ENCODE data around the gene SPAG17.

SPAG17 gene

DNA sequence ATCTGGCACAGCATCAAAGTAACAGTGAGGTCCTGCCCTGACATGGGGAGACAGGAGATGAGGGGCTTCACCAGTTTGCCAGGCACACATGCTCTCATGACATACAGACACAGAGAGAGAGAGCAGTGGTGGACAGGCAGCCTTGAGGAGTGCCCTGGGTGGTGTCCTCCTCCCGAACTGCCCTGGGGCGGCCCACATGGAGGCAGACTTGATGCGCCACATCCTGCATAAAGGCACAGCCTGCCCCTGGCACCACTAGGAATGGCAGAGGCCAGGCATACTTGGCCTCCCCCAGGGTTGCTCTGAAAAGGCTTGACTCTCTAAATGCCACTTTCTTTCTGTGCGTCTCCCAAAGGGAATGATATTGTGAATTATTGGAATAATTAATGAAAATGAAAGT is 67.5 kb downstream of the SPAG17 start:
- FAIRE-seq, result no peak

DNA sequence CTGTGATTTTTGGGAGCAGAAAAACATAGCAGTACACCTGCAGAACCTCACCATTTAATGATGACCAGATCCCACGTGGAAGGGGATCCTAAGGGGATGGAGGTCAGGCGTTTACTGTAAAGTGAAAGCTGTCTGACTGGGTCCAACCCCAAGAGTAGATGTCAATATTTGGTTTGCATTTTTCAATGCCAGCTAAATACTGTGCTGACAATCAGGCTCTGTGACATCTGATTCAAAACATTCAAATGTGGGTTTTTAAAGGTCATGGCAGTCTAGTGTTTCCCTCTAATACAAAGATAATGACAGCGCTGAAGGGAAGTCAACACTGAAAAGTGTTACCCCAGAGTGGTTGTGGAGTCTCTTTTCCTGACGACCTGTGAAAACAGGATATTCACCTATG is 68.1 kb downstream of the SPAG17 start:
- FAIRE-seq, result no peak

DNA sequence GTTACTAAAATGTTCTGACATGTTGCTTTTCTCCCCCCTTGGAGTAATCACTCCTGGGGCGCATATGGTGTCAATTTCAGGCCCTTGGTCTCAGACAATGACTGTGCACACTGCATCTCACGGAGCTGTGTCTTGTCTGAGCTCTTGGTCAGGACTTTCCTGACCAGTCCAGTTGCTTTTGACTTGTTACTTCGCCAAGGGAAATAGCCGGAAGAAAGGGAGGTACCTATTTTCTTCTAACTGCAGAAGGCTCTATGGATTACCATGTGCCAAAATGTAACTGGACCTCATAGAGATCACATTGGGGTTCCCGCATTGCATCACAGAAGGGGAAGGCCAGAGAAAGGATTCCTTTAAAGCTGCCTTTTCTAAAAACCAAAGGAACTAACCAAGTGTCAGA is 68.6 kb downstream of the SPAG17 start:
- FAIRE-seq, result no peak

DNA sequence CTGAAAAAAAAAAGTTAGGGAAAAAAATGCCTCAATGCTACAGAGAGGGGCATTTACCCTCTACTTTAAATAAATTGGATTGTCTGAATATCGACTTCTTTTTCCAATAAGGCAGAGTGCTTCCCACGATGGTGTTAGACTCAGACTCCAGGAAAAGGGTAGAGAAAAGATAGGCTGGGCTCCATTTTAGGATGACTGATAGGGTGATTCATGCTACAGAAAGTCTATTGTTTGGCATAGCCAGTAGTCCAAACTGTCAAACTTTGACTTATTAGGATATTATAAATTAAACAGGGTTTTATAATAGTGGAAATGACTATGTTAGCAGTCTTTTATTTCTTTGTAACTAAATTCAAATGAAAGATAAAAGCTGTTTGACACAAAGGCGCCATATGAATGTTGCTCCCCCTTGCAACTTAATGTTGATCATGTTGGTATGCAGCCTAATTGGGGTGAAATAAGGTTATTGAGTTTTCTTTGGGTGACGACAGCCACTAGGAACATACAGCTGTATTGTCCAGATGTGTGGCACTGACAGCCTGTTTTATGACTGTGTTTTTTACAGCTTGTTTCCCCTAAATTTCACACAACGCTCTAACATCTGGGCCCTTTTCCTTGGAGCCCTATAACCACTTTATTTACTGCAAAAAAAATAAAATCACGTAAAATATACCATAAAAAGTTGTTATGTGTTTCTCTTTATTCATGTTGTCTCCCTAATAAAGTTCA is 69.3 kb downstream of the SPAG17 start:
- no peak for FAIRE-seq

DNA sequence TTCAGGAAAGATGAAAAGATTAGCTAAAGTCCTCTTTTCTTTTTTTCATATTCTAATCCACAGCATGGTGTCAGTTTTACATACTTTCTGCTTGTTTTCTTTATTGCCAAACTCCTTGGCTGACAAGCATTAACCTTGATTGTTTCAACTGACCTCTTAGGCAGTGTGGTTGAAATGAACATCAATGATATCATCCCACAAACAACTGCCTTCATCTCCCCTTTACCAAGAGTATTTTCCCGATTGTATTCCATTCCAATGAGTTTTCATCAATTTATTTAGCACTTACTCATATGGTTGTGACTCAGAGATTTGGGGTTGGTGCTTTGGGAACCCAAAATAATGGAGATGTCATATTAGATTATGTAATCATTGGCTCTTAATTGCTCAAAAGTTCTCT is 71.8 kb downstream of the SPAG17 start:
- no peak for FAIRE-seq

DNA sequence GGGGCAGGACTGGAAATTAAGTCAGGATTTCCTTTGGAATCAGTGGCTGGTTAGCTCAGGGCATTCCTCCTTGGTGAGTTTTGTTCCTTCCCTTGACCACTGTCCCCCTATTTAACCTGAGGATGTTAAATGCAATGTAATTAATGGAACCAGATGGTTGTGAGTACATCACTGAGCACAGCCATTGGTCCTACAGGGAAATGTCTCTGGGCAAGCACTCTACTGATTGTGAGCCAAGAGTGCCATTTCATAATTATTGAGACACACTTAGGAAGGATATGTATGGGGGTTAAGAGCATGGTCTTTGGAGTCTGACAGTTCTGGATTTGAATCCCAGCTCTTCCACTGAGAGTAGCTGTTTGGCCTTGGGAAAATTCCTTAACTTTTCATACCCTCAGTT is 74.4 kb downstream of the SPAG17 start:
- FAIRE-seq, result no peak

DNA sequence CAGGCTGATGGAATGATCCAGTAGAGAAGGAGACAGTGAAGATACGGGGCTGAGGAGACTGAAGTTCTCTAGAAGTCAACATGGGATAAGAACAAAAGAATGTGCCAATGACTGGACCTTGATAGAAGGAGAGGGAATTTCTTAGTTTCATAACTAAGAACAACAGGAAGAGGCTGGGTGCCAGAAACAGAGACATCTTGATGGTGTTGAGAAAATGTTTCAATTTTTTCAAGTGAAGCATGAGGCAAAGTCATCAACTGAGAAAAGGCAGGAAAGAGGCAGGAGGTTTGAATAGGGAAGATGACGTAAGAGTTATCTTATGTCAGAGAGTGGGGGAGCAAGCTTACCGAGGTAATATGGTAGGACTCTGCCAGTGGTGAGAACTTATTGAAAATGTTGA is 80.1 kb downstream of the SPAG17 start:
- no peak for FAIRE-seq

DNA sequence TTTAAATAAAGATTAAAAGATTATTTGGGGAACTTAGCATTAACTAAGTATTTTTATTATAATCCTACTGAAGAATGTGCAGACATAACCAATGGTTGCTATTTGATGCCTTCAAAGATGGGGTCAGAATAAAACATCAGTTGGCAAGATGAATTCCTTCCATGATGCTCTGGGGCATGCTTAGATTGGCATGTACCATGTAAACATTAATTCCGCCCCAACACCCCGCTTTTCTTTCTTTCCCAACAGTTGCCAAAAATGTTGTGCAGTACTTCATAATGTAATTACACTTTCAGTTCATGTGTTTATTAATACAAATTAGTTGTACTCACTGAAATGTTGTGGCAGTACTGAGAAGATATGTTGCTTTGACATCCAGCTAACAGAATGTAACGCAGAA is 82.6 kb downstream of the SPAG17 start:
- no peak for FAIRE-seq

DNA sequence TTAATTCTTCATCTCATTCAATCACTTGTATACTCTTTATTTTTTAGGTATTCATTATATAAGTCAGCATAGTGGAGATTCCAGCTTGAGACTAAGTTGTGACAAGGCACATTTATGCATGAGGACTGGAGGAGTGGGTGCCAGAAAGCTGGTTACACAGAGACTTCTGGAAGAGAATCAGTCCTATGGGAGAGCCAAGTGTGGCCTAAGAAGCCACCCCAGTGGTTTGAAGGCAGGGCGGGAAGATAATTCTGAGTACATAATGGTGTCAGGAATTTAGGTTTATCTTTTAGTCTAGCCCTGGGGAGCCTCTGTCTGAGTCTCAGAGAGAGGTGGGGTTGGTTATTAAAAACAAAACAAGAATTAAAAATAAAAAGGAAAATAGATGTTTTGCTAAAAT is 83.0 kb downstream of the SPAG17 start:
- no peak for FAIRE-seq

DNA sequence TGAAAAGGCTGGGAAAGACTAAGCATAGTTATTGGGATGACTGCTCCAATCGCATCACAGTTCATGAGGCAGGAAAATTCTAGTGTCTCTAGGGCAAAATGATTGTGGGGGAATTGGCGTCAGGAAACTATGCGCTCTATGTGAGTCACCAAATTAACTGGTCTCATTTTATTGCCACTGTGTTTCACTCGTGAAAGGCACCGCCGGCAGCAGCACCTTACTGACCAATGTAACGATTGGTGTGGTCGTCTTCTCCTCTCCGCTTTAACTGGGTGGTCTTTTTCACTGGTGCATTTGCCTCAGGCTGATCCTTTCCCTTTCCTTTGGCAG is 83.5 kb downstream of the SPAG17 start:
- no peak for FAIRE-seq

DNA sequence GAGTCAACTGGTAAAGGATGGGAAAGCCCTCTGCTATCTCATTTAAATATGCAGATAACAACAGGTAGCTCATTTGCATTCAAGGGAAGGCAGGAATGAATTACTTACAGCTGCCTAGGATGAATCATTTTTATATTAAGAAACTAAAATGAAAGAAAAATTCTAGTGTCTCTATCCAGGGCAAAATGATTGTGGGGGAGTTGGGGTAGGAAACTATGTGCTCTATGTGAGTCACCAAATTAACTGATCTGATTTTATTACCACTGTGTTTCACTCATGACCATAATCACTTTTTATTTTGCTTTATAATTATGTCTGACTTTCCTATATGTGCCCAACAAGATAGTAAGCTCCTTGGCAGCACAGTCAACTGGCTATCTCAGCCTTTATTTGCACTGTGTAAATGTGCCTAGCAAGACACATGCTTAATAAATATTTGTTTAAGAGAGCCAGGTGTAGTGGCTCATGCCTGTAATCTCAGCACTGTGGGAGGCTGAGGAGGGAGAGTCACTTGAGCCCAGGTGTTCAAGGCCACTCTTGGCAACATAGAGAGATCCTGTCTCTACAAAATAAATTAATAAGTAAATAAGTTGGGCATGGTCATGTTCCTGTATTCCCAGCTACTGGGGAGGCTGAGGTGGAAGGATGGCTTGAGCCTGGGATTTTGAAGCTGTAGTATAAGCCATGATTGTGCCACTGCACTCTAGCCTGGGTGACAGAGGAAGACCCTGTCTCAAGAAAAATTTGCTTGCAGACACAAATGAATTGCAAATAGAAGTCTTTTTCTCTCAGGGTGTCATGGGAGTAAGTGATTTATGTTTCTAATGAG is 84.1 kb downstream of the SPAG17 start:
- peak; percentile 85 for FAIRE-seq

DNA sequence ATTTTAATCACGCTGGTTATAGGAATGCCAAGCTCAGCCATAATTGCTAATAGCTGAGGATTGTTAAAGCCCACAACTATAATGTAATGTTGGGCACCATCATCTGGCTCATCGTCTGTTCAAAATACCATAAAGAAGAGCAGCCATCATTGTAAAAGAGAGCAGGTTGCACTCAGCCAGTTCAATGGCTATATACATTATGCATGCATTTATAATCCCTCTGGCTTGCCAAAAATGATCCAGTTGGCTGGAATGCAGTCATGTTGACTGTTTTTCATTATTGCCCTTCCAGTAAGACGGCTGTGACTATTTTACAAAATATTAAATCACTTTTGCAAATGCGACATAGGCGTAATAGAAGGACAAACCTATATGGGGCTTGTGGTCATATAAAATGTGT is 85.3 kb downstream of the SPAG17 start:
- no peak for FAIRE-seq

DNA sequence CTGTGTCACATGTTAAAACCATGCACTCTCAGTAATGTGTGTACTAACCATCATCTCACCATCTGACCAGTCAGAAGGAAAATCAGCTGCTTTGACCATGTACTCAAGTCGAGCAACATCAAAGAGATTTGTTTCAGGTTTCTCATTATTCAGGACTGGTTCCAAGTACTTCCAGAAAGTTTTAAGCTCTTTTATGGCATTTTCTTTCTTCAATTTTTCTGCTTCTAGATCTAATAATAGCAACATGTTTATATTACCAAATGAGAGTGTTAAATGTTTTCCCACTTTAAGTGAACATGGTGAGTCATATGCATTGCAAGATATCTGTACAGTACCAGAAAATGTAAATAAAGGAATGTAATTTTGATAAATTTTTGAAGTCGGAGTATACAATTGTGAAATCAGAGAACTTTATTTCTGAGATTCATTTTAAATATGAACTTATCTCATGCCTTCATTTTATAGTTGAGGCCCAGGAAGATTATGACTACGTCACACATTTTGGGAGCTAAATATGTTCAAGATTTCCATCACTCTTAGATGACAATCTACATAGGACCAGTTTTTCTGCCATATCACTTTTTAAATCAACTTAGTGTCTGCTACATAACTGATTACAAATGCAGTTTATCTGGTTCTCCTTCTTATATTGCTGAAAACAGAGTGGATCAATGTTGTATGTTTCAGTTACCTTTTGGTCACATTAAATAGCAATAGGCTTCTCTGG is 87.2 kb downstream of the SPAG17 start:
- peak; percentile 99 for FAIRE-seq

DNA sequence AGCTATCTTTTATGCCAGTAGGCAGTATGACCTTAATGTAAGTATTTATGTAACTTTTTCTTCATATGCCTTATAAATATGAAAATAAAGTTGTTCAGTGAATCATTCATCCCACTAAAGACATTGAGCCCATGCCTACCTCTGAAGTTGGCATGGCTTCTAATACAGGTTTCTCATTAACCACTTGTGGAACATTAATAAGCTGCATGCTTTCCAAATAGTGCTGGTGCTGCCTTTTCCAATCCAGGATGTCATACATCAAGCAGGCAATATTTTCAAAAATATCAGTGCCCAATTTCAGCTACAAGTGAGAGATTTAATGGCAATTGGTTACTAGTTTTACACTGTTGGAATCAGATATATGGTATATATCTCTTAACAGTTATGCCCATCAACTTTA is 92.0 kb downstream of the SPAG17 start:
- no peak for FAIRE-seq

DNA sequence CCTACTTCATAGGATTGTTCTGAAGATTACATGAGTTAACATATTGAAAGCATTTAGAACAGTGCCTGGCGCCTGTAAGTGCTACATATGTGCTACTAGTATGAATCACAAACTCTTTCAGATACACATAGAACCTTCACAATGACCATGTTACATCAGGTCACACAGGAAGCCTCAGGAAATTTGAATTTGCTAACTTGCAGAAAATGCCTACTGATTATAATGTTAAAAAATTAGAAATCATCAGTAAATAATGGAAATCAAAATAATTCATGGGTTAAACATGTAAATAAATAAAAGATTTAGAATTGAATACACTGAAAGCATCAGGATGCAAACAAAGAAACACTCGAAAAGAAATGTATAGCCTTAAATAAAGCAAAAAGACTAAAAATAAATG is 94.9 kb downstream of the SPAG17 start:
- no peak for FAIRE-seq

DNA sequence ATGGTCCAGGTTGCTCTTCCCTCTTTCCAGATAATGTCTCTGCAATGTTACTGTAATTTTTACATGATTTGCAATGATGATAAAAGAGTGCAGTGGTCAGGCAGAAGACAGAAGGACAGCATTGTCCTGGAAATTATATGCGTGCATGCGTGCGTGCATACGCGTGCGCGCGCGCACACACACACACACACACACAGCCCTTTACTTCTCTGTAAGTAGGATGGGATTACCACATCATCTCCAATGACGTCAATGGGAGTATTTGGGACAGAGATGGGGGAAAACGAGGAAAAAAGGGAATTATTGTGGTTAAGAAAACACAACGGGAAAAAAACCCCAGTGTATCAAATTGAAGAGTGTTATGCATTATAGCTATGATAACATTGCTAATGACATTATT is 99.7 kb downstream of the SPAG17 start:
- no peak for FAIRE-seq

DNA sequence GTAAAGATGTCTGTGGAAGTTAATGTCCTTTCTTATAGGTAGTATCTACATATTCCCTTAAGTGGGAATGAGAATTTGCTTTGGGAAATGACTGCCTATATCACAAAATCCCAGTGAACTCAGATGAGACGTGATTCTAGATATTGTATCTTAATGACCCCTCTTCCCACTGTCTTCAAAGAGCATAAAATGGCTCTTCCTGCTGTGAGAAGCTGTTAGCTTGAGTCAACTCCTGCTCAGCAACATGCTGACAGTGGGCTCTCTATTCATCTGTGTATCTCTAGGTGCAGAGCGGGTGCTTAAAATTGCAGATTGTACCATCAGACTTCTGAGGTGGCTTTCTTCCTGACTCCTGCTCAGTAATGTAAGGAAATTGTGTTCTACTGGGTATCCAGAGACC is 100.6 kb downstream of the SPAG17 start:
- FAIRE-seq, result no peak

DNA sequence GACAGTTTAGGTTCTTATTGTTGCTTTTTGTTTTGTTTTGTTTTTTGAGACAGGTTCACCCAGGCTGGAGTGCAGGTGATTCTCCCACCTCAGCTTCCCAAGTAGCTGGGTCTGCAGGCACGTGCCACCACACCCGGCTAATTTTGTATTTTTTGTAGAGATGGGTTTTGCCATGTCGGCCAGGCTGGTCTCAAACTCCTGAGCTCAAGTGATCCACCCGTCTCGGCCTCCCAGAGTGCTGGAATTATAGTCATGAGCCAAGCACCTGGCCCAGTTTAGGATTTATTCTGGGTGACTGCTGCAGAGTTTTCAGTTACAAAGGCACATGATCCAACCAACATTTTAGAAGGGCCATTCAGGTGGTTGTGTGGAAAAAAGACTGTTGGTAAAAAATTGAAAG is 102.0 kb downstream of the SPAG17 start:
- no peak for FAIRE-seq

DNA sequence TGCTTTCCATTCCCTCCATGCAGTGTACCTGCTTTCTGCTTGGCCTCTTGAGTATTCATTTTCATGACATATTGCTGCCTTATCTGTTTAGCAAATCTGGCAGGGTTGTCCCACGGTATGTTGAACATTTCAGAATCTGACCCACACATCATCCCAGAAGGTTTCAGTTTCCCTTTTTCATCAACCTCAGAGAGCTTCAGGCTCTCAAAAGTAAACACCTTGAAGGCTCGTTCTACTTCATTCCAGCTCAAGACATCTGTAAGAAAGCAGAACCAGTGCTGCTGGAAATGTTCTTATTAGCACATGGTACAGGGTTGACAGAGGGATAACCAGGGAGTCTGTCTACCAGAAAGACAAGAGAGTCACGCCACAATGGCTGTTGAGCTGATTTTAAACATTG is 103.6 kb downstream of the SPAG17 start:
- no peak for FAIRE-seq

DNA sequence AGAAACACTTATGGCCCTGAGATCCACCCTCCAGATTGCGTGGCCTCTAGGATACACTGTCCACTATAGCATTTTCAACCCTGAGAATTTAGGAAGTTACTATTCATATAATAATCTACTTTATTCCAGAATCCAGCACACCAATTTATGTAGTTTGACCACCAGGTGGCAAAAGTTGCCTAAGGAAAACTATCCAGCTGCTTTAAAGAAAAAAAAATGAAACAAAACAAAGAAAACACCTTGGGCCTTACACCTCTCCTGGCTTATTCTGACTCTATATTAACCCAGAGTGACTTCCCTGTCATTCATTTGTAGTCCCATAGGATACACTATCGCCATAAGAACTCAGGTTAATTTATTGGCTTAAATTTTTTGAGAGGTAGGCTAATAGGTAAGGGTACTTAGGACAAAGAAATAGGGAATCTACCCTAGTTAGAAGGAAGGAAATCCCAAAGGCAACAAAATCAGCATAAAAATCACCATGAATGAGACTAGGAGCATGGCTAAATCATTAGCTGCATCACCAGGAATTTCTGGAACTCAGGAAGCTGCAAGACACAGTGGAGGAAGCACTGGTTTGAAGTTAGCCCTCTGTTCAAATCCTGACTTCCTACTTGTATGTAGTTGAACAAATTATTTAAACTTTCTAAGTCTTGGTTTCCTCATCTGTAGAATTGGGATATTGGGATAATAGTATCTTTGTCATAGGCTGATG is 107.5 kb downstream of the SPAG17 start:
- FAIRE-seq, result no peak

DNA sequence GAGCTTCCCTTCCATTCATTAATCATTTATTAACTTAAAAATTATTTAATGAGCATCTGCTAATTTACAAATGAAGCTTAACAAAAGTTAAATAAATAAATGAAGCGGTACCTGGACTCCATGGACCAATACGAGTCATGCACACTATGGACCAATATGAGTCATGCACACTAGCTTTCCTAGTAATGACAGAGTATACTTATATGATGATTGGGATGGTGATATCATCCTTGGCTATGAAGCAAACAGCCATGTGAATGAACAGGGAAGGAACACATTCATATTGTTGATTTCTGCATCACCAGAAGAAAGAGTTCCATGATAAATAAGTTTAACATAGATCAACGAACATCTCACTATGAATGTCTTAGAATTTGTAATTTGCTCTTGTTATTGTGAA is 109.9 kb downstream of the SPAG17 start:
- no peak for FAIRE-seq

DNA sequence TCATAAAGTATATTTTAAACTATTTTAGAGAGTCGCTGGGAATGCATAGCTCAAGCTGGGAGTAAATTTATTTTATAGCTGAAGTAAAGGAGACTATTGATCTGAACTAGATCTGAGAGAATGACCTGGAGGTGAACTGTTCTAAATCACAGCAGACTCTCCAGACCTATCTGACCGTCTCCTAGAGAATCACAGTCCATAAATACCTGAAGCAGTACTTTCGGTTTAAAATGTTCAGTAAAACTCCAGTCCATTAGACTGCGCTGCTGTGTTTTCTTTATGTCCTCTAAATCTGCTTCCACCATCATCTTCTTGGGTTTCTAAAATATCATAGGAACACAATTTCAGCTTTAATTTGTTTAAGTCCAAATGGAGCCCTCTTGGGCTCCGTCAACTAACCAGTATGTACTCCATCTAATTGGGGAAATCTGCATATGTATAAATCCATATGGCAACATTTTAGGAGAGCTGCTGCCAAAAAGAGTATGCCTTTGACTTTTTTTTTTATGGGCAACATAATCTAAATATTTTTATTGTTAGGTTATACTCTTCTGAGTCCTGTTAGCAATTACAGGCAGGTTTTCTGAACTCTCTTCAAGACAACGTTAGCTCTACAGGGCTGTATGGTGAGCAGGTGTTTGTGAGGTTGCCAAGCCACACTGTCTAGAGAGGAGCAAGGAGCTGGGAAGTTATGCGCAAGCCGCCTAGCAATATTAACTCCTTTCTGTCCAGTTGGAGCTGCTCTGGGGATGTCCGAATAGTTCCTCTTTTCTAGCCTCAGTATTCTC is 111.2 kb downstream of the SPAG17 start:
- FAIRE-seq, result no peak

DNA sequence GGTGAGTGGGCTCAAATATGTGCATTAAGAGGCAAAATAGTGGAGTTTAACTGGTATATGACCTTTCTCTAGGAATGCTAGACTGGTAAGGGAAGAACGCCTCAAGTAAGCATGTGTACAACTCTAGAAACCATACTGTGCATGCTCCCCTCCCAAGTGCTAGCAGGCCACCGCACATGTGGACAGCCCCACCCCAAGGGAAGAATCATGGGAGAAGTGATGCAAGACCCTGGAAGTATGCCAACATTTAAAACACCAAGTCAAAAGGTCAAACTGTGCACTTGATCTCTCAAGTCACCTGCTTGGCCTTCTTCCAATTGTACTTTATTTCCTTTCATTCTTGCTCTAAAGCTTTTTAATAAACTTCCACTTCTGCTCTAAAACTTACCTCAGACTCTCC is 135.0 kb downstream of the SPAG17 start:
- FAIRE-seq, result no peak

Measured in islet of Langerhans (tissue), 1 donor.